Activated effector memory CD4-positive, alpha-beta T cell treated with Interleukin-2 at 50 U/mL for 16 hours (primary cell): Measurements from ENCODE around the gene SYP.

Experiments used
- DNase-seq: peaks from one replicate; pipeline ENCODE4 v3.0.0-alpha.2; 2020

Gene SYP

GRCh38 chrX:49214996-49215526 is 15.1 kb upstream of the SYP start:
- no peak for DNase-seq

GRCh38 chrX:49214416-49214815 is 14.4 kb upstream of the SYP start:
- no peak for DNase-seq

GRCh38 chrX:49212861-49213260 is 12.9 kb upstream of the SYP start:
- DNase-seq, result no peak

- no peak for DNase-seq
Measured at GRCh38 chrX:49212209-49212608, 12.2 kb upstream of the SYP start.

- no peak for DNase-seq
Measured at GRCh38 chrX:49211074-49211473, 11.1 kb upstream of the SYP start.

- no peak for DNase-seq
Measured at GRCh38 chrX:49210406-49210805, 10.4 kb upstream of the SYP start.

GRCh38 chrX:49209434-49210251 is 9.7 kb upstream of the SYP start:
- DNase-seq, result no peak

GRCh38 chrX:49208399-49208798 is 8.4 kb upstream of the SYP start:
- no peak for DNase-seq

- DNase-seq, result no peak
Measured at GRCh38 chrX:49206543-49206942, 6.5 kb upstream of the SYP start.

GRCh38 chrX:49205443-49205842 is 5.5 kb upstream of the SYP start:
- no peak for DNase-seq

GRCh38 chrX:49204709-49205108 is 4.7 kb upstream of the SYP start:
- DNase-seq, result no peak

- no peak for DNase-seq
Measured at GRCh38 chrX:49204017-49204416, 4.0 kb upstream of the SYP start.

- DNase-seq, result no peak
Measured at GRCh38 chrX:49203536-49203935, 3.5 kb upstream of the SYP start.

- no peak for DNase-seq
Measured at GRCh38 chrX:49202022-49202421, 2.0 kb upstream of the SYP start.

GRCh38 chrX:49199315-49199595 is 738 bp downstream of the SYP start:
- no peak for DNase-seq

GRCh38 chrX:49198540-49199314 is 1.3 kb downstream of the SYP start:
- no peak for DNase-seq

- DNase-seq, result no peak
Measured at GRCh38 chrX:49197543-49198087, 2.4 kb downstream of the SYP start.

- no peak for DNase-seq
Measured at GRCh38 chrX:49193542-49193964, 6.4 kb downstream of the SYP start.

- DNase-seq, result no peak
Measured at GRCh38 chrX:49192722-49193328, 7.2 kb downstream of the SYP start.

- DNase-seq, result no peak
Measured at GRCh38 chrX:49191574-49192011, 8.4 kb downstream of the SYP start.

GRCh38 chrX:49190821-49191573 is 9.0 kb downstream of the SYP start:
- peak; percentile 78 for DNase-seq

- no peak for DNase-seq
Measured at GRCh38 chrX:49189606-49190005, 10.4 kb downstream of the SYP start.
